AML-193 (cell line): ENCODE results near the gene LCE2B.

ENCODE experiments used
- DNase-seq, 2 experiments: peaks; one replicate each; lab custom pipeline; 2025; lab: John Stamatoyannopoulos, UW

The LCE2B gene

DNA sequence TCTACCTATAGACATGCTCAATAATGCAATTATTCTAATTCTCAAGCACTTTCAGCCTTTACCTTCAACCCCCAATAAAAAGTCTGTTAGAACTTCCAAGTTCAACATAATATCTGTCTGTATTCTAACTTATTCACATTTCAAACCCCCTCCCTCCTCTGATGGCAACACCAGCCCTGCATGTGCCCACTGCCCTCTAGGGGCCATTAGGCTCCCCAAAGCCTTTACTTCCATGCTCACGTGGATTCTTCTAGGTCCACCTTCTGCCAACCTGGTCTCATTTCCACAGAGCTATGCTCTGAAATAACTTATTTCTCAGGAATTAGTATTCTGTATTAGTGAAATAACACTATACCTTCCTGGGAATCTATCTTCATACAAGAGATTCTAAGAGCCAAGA lies 49.7 kb downstream of the LCE2B start:
- DNase-seq = no peak
